Measurements from ENCODE around the gene NFIX. TPM values are rescaled to one million over a fixed set of nuclear protein-coding genes. Genes with fewer than 3 reads are reported as not detected.

NFIX gene
- total RNA-seq, 1 experiment from 2014 or later: 69.7 TPM

- CTCF ChIA-PET: no interaction called here
- intact Hi-C loops (cut with micrococcal nuclease; ENCODE audit: unreplicated experiment): no loop called here
- POLR2A ChIA-PET (ENCODE audit: low non-redundant PET): interaction anchor here (0.6 kb wide), 1 partner anchor 13 kb away, joined by 7 read pairs; no protein-coding TSS in a partner anchor
- Histone ChIP-seq H3K4me3 (ENCODE audit: low read depth, low read length, poor library complexity, severe bottlenecking) (no peak overlapping the region), H3K36me3 (ENCODE audit: insufficient read depth, low read length, poor library complexity, severe bottlenecking) (peaks cover 36% of the 10 kb centered on the region), H3K27ac (ENCODE audit: low read depth, low read length, poor library complexity, severe bottlenecking) (no peak overlapping the region), H3K9me3 (ENCODE audit: low read depth, low read length, poor library complexity, severe bottlenecking) (no peaks in the 10 kb centered on the region), H3K4me1 (ENCODE audit: insufficient read depth, low read length, poor library complexity, severe bottlenecking) (no peaks in the 10 kb centered on the region), H3K27me3 (replicated peaks; ENCODE audit: insufficient read depth, low read depth, low read length, poor library complexity) (no peaks in the 10 kb centered on the region)
- no TSS peak for BruUV-seq (replicated peaks)
- no peak for DNase-seq (ENCODE audit: low spot score)
- TF ChIP-seq EZH2 (IDR thresholded peaks at IDR 0.05; ENCODE audit: borderline replicate concordance, low read depth, low read length, poor library complexity, severe bottlenecking): no peak
- no peak for TF ChIP-seq CTCF (conservative IDR thresholded peaks at IDR 0.05; ENCODE audit: low read depth, low read length)
Observed at GRCh38 chr19:13132471-13133180, 137.4 kb downstream of the NFIX start.

DNA sequence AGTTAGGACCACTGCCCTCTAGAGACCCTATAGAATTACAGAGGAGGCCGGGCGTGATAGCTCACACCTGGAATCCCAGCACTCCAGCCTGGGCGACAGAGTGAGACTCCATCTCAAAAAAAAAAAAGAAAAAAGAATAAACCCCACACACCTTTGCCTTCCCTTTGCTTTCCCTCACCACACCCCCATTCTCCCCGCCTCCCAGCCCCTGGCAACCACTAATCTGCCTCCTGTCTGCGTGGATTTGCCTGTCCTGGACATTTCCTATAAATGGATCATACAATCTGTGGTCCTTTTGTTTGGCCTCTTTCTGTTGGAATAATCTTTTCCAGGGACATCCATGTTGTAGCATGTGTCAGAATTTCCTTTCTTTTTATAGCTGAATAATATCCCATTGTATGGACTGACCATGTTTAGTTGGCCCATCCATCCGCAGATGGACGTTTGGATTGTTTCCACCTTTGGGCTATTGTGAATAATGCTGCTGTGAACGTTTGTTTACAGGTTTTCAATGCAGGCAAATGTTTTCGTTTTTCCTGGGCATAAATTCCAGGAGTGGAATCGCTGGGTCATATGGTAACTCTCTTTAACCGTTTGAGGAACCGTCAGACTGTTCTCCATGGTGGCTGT, 138.1 kb downstream of the NFIX start:
- Histone ChIP-seq H3K27me3 (replicated peaks; ENCODE audit: insufficient read depth, low read depth, low read length, poor library complexity) (no peaks in the 10 kb centered on the region), H3K4me3 (ENCODE audit: low read depth, low read length, poor library complexity, severe bottlenecking) (no peak overlapping the region), H3K27ac (ENCODE audit: low read depth, low read length, poor library complexity, severe bottlenecking) (no peak overlapping the region), H3K4me1 (ENCODE audit: insufficient read depth, low read length, poor library complexity, severe bottlenecking) (no peaks in the 10 kb centered on the region), H3K9me3 (ENCODE audit: low read depth, low read length, poor library complexity, severe bottlenecking) (no peaks in the 10 kb centered on the region), H3K36me3 (ENCODE audit: insufficient read depth, low read length, poor library complexity, severe bottlenecking) (peaks cover 44% of the 10 kb centered on the region)
- TF ChIP-seq CTCF (conservative IDR thresholded peaks at IDR 0.05; ENCODE audit: low read depth, low read length) (no peak), EZH2 (IDR thresholded peaks at IDR 0.05; ENCODE audit: borderline replicate concordance, low read depth, low read length, poor library complexity, severe bottlenecking) (no peak)
- no peak for DNase-seq (ENCODE audit: low spot score)
- intact Hi-C loops (cut with micrococcal nuclease; ENCODE audit: unreplicated experiment): no loop called here
- no TSS peak for BruUV-seq (replicated peaks)
- CTCF ChIA-PET: no interaction called here
- POLR2A ChIA-PET (ENCODE audit: low non-redundant PET): no interaction called here

DNA sequence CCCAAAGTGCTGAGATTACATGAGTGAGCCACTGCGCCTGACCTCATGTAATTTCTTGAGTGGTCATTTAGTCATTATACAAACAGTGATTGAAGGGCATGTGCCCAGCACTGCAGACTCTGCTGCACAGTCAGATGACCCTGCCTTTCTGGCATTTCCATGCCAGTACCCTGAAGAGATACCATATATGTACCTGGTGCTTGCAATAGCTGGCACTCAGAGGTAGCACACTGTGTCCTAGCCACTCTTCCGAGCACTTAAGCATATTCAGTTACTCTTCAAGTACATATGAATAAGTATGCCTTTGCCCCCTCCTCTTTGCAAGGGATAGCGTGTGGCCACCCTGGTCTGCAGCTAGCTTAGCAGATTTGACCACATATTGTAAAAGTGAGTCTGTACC, 139.4 kb downstream of the NFIX start:
- H3K4me1 ChIP-seq (ENCODE audit: insufficient read depth, low read length, poor library complexity, severe bottlenecking): no peaks in the 10 kb centered on the region
- no peaks in the 10 kb centered on the region for H3K27me3 ChIP-seq (replicated peaks; ENCODE audit: insufficient read depth, low read depth, low read length, poor library complexity)
- H3K27ac ChIP-seq (ENCODE audit: low read depth, low read length, poor library complexity, severe bottlenecking): no peak overlapping the region
- POLR2A ChIA-PET (ENCODE audit: low non-redundant PET): interaction anchor here (0.6 kb wide), 1 partner anchor 236 kb away, joined by 3 read pairs; no protein-coding TSS in a partner anchor
- intact Hi-C loops (cut with micrococcal nuclease; ENCODE audit: unreplicated experiment): no loop called here
- H3K36me3 ChIP-seq (ENCODE audit: insufficient read depth, low read length, poor library complexity, severe bottlenecking): peaks cover 49% of the 10 kb centered on the region
- CTCF ChIA-PET: interaction anchor here (0.5 kb wide), 1 partner anchor 12 kb away, joined by 4 read pairs; no protein-coding TSS in a partner anchor
- H3K9me3 ChIP-seq (ENCODE audit: low read depth, low read length, poor library complexity, severe bottlenecking): no peaks in the 10 kb centered on the region
- TF ChIP-seq CTCF (conservative IDR thresholded peaks at IDR 0.05; ENCODE audit: low read depth, low read length) (no peak), EZH2 (IDR thresholded peaks at IDR 0.05; ENCODE audit: borderline replicate concordance, low read depth, low read length, poor library complexity, severe bottlenecking) (no peak)
- DNase-seq (ENCODE audit: low spot score): no peak
- H3K4me3 ChIP-seq (ENCODE audit: low read depth, low read length, poor library complexity, severe bottlenecking): no peak overlapping the region
- BruUV-seq (replicated peaks): no TSS peak

All from A673 (cell line).